Effector CD4-positive, alpha-beta T cell (primary cell): ENCODE measurements around the gene TEAD1.

Experiments used
- DNase-seq: peaks from one replicate; pipeline ENCODE4 v3.0.0-alpha.2; 2020

Gene TEAD1

DNA sequence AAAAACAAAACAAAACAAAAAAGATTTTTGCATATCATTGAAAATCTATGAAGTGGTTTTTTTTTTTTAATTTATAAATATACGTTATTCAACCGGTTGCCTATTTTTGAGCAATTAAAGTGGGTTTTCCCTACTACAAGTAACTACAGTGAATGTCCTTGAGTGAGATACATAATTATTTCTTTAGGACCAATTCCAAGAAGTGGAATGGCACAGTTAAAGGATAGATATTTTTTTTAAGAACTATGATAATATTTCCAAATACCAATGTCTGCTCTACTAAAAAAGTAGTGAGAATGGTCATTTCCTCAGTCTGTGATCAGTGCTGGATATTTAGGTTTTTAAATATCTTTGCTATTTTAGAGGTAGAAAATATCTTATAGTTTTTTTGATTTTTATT lies 118.8 kb downstream of the TEAD1 start:
- no peak for DNase-seq

DNA sequence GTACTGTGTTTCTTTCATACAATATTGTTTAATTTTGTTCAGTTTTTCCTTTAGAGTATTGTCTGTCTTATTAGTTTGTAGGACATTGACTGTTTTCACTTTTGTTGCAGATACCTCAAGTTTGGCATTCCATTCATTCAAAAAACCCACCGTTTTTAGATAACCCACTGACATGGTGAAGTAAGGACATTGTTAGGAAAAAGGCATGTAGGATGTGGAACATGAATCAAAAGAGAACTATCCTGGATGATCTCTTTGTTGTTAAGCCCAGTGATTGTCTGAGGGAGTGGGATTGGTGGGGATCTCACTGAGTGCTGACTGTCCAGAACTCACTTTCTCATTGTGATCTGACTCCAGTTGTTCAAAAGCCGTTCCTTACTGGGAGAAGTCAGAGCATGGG lies 119.3 kb downstream of the TEAD1 start:
- no peak for DNase-seq

DNA sequence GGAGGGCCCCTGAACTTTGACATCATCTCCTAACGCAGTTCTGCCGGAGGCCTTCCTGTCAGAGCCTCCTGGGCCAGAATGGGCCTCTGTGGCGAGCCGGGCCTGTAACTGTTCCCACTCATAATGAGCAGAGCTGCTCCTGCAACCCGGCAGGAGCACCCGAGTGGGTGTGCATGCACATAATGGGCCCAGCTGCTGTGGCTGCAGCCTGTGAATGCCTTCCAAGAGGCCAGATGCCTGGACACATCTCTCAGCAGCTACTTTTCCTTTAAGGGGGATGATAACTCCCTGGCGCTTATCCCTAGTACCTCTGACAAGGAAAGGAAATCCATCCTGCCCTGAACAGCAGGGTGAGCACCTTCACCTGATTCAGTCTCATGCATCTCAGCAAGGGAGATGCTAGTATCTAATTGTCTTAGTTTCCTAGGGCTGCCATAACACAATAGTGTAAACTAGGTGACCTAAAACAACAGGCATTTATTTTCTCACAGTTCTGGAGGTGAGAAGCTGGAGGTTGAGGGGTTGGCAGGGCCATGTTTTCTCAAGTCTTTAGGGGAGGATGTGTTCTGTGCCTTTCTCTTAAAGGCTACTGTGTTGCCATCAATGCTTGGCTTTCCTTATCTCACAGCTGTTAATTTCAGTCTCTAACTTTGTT lies 120.5 kb downstream of the TEAD1 start:
- DNase-seq = no peak

DNA sequence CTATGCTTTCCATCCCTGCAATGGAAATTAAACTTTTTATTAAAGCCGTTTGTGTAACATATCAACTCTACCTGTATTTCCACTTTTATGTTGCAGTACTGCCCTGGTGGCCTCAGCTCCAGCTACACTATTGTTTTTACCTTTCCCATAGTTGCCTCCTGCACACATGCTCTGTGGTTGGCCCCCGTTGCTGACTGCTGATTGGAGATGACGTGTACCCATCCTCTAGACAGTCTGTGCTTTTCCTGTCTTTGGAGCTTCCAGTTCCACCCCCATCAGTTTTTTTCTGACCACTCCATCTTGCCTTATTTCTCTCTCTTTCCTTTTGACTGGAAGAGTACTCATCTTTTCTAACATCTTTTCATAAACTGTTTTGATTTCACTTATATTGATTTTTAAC lies 123.8 kb downstream of the TEAD1 start:
- no peak for DNase-seq

DNA sequence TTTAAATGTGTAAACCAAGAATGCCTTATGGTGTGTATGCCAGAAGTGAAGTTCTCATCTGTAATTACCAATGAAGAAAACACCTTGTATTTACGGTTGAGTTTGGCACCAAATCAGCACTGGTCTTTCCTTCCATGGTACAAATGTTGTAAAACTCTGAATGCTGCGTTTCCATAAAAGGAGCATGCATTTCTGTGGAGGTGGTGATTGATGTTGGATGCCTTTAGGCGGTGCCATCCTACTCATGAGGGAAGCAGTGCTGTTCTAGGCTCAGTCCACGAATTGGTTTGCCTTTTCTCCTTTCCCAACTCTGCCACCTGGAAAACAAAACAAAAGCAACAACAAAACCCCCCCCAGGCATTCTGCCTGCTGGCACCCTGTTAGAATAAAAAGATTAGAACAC lies 124.4 kb downstream of the TEAD1 start:
- no peak for DNase-seq

DNA sequence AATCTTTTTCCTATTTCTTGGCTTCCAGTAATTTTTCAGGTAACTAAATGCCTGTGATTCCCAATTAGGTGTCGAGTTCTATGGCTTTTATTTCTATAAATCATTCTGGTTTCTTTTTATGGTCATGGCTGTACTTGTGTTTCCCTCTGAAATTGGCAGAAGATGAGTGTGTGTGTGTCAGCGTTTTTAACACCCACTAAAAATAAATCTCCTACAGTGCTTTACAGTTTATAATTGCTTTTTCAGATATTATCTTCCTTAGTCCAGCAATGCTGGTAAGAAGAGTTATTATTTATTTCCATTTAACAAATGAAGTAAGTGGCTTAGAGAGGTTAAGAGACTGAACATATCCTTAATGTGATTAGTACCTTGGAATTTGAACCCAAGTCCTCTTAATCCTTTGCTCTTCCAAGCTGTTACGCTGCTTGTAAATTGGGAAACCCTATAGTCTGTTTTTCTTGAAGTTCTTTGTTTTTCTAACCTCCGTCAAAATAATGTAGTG lies 125.2 kb downstream of the TEAD1 start:
- DNase-seq = no peak

DNA sequence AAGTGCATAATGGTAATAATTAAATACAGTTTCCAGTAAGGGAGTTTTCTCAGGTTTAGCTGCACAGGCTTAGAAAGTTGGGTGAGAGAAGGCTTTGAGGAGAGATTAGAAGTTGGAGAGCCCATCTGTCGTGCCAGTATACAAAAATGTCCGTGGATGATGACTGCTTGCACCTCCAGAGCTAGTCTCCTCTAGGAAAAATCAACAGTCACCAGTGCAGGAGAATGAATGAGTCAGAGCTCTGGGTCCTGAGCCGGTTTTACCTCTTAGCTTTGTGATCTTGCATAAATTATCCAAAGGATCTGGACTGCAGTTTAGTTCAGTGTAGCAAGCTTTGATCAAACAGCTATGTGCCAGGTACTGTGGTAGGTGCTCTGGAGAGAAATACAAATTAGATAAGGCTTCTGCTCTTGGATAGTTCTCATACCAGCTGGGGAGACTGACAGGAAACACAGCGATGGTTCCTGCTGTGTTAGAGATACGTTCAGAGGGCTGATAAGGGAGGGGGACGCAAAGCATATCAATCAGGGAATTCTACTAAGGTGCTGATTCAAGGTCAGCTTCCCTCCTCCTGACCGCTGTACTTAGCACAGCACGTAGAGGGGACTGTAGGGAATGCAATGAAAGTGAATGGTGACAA lies 125.9 kb downstream of the TEAD1 start:
- DNase-seq = no peak

DNA sequence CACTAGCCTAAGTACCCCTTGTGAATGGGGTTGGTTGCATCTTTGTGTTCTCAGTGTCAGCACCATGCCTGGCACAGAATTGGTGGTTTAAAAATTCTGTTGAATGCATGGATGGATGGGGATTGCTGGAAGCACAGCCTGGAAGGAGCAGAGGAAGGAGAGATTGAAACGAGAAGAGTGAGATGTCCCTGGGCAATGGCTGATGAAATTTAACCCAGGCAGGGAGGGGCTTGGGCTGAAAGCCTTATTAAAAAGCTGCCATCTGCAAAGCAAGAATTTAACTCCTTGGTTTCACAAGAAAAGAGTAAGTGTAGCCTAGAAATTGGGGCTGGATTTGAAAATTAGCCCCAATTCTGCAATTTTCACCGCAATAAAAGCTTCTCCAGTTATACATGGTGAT lies 126.7 kb downstream of the TEAD1 start:
- no peak for DNase-seq

DNA sequence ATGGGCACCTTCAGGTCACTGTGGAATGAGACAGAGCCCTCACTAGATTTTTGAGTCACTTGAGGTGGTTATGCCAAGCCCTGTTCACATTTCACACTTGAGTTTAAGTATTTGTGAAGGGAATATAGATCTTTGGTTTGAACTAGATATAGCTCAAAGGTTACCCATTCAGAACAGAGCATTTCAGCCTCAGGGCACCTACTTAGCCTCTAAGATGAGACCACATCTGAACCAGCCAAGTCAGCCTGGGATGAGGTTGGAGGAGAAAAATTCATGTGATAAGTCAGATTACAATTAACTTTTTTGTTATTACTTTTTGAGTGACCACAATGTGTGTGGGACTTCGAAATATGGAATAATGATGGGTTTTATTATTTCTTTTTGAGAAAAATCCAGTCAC lies 127.8 kb downstream of the TEAD1 start:
- no peak for DNase-seq

DNA sequence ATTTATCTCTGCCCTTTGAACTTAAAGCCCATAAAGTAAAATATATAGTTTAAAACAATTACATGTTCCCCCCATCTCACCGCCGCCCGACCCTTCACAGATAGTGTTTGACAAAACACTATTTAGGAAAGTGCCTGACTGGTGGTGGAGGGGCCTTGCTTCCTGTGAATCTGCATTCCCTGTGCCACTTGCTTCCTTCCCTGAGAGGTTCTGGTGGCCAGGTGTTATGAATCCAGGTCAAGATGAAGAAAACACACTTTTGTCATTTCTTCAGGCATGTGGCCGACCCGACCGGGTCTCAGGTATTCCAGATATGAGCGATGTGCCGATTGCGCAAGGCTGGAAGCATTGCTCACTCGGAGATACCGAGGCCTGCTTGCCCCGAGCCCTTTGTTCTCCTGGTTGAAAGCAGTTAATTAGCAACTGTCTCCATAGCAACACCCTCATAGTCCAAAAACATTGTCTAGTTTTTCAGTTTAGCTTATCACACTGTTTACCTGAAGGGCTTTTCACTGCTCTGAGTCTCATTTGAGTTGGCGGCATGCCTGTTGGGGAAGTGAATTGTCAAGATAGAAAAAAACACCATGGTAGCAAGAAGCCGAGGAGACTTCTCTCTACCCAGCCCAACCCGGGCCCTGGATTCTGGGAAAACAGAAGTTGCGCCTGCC lies 128.3 kb downstream of the TEAD1 start:
- no peak for DNase-seq

DNA sequence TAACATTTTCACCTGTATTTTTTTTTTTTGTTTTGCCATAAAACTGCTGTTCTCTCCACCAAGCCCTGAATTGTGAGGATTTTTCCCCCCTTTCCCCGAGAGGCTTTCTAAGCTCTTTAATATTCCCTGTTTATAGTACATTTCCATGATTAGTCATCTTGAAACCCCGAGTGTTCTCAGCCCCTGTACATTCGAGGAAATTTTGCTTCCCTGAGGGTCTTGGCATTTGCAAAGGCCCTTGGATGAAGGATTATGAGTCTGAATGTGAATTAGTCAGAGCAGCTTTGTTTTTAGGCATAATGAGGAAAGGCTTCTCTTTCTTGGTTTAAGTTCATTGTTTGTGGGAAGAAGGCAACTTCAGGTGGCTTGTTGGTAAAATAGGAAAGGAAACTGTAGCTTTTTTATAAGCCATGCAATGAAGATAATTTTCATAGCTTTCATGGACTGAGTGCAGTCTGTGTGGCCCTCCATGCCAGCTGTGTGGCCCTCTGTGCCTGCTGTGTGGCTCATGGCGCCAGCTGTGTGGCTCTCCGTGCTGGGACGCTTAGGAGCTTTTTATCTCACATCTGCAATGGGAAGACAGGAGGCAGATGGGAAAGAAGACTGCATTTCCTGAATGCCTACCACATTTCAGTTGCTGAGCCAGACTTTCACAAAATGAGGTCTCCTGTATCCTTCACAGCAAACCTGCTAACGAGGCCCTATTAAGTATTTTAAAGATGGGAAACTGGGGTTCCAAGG lies 129.0 kb downstream of the TEAD1 start:
- DNase-seq = no peak

DNA sequence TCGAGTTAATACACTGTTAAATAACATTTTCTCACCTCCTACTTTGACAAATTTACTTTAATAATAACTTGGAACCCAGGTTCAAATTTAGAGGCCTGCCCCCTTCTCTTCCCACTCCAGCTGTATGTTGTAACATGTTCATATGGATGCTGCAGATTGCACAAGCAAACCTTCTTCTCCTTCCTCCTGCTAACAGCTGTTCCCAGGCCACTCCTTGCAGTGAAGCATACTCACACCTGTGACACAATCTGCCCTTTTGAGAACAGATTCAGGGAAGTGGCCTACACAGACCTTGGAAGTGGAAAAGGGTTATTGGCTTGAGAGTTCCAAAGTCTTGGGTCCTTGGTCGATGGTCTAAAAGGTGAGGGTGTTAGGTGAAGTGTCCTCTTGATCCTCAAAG lies 131.9 kb downstream of the TEAD1 start:
- no peak for DNase-seq

DNA sequence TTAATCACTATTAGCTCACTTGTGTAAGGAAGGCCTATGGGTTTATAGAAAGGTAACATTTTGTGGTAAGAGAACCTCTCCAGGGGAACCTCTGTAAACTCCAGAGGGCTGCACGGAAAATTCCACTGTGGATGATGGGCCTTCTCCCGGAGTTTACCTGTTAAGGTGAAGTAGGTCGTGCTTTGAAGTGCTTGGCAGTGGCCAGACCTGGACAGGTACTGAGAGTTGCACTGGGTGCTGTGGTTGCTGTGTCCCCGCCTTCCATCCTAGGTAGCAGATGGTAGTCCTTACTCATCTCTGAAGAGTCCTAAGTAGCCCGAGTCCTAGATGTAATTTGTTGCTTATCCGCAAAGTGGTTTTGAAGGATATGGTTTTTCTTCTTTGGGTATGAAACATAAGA lies 133.4 kb downstream of the TEAD1 start:
- DNase-seq = no peak

DNA sequence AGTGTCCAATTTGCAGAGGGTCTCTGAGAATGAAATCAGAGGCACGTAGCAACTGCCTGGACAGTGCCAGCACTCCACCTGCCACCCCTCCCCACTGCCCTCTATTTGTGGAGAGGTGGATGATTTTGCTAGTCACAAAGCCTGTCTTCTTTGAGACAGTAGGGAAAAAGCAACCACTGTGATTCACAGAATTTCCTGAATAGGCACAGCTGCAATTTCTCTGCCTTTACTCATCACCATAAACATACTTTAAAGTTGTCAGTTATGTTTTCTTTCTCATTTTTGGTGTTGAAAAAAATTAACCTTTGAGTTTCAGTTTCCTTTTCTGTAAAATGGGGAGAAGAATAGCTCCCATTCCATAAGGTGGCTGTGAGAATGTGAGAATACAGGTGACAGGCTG lies 134.3 kb downstream of the TEAD1 start:
- DNase-seq = no peak

DNA sequence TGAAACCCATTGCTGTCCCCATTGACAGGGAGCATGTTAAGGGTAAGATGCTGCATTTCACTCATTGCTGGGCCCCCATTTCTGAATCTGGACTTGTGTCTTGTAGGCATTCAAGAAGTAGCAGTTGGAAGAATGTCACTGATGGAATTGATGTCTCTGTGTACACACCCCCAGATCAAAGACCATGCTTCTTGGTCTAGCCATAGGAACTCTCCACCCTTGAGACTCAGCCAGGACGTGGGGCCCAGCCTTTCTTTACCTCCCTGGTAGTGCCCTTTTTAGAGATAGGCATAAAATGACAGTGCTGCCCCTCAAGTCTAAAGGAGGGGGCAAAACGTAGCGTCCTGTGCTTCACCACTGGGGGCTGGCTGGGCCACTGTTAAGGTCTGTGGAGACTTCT lies 135.1 kb downstream of the TEAD1 start:
- DNase-seq = no peak

DNA sequence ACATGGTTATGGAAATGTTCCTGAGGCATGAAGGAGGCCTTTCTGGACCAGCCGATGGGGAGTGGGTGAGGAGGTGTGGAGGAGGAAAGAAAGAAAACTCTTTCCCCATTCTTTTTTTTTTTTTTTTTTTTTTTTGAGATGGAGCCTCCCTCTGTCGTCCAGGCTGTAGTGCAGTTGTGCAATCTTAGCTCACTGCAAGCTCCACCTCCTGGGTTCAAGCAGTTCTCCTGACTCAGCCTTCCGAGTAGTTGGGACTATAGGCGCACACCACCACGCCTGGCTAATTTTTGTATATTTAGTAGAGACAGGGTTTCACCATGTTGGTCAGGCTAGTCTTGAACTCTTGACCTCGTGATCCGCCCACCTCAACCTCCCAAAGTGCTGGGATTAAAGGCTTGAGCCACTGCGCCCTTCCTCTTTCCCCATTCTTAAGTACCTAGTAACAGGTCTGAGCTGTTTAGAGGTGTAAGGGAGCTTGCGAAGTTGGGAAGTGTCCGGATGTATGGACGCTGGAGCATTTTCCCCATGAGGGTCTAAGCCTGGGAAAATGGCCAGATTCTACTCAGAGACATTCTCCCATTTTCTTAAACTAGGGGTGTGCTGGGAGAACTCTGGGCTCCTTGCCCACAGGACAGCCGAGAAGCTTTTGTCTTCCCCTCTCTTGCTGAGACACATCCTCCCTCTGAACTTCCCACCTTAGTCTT lies 135.8 kb downstream of the TEAD1 start:
- DNase-seq = no peak

DNA sequence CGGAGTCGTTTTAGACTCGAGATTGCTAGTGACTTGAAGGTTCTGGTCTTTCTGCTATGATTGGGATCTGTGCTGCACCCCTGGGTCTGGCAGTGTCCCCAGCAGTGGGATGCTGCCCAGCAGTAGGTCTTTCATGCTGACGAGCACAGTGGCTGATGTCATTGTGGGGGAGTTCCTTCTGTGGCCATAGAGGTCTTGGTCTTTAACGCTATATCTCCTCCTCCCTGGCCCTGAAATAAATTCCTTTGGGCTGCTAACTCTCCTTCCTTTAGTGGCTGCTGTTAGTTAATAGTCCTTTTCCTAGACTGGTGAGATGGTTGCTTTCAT lies 136.3 kb downstream of the TEAD1 start:
- no peak for DNase-seq

DNA sequence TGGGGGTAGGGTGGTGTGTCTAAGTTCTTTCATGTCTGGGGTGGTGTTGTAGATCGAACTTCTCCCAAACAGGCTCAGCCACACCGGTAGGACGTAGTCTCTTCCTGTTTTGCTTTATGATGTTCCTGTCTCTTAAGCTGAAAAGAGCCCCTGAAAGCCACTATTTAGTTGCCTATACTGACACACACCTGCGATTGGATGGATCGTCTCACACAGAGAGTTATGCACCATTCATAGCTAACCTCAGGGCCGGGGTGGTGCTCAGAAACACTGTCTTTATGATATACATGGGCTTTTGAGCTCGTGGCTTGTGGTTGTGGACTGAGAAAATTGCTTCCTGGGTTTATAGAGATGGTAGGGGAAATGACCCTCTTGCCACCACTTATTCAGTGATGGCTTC lies 137.6 kb downstream of the TEAD1 start:
- DNase-seq = no peak

DNA sequence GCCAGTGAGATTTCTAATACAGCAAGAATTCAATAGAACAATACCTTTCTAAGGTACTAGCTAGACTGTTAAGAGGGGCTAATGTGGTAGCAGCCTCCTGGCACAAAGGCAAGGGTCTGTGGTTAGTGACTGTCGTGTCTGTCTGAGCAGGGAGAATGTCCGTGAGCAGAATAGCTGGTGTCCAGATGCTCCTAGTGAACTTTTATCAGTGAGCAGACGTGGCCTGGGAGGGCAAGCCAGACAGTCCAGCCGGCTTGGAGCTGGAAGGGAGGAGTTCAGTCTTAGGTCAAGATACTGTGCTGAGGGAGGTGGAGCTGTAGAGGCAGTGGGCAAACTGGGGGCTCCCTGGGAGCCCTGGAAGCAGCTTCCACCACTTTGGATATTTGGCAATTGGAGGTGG lies 138.6 kb downstream of the TEAD1 start:
- no peak for DNase-seq

DNA sequence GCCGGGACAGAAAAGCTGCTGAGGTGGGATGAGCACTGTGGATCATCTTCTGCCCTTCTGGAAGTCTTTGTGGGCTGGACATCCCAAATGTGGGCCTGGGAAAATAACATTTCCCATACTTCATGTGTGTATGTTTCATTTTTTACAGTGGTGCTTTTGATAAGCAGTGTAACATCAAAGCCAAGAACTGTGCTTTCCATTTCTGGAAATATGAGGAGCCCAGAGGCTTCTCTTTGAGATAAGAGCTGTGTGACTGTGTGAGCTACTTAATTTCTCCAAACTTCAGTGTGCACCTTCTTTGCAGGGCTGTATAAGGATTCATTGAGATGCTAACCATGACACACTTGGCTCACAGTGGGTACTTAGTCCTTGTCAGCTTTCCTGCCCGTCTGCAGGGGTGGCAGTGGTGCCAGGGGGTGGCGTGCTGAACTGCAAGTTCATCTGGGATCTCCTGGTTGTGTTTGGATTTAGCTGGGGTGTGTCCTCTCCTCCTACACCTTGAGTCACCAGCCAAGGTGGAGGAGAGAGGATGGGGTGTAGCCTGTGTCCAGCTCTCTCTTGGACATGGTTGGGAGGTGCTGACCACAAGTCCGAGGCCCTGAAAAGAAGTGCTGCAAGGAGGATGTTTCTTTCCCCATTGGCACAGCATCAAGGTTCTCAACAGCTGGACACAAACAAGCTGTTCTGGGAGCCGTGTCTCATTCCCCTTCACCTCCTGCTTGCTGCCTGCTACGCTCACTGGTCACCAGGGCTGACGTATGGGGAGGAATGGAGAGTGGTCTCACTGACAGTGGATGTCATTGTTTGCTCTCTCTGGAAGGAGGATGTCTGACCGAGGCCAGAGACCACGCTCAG lies 139.4 kb downstream of the TEAD1 start:
- DNase-seq = no peak

DNA sequence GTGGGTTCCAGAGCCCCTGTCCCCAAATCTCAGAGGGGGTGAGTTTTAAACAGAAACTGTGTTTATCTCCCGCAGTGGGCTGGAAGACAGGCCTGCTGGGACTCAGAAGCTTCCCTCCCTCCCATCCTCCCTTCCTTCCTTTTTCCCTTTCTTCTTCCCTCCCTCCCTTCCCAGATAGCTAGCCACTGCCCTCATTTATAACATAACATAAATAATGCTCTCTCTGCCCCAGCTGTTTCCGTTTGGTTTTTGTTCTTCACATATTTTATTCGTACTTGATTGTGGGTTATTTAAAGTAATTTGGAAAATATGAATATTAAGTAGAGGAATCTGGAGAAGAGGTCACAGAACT lies 140.9 kb downstream of the TEAD1 start:
- no peak for DNase-seq

DNA sequence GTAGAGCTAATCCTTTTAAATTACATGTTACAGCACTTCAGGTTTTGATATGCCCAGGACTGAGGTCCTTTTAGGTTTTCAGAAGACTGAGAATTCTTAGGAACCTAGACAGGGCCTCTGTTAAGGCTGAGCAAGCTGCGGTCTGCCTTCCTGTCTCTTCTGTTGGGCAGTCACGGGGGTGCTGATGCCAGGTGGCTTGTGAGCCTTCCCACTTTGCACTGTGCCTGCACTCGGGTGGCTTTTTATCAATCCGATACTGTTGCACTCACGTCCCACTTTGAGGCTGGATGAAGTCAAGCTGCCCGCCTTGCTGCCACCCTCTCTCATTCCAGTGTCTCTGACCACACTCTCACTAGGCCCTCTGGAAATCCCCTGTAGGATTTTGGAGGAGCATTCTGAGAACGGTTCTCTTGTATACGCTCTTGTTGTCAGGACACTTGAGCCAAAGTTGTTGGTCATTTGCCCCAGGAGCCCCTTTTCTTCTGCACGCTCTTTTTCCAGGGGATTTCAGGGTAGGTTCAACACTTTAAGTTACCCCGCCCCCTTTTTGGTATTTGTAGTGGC lies 141.8 kb downstream of the TEAD1 start:
- no peak for DNase-seq
